ENCODE measurements around the gene TECTB.

Gene TECTB

DNA sequence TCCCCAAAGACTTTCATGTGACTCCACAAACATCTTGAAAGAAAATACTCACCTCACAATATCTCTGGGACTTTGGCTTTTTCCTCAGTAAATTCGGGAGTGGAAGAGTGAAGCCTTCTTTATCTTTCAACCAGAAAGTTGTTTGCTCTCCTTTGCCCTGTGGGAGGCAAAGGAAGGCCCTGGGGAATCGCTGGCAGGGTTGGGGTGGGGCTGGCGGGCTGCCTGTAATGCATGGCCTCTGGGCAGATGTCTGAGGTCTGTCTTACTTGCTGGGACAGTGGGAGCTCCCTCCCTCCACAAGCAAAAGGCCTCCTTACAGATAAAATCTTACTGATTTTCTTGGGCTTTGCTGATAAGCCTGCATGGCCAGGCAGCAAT, 24.9 kb downstream of the TECTB start:
- no peak for DNase-seq (ENCODE audit: low read depth)
- no peak overlapping the region for H3K4me3 ChIP-seq (ENCODE audit: control insufficient read depth, low read depth, low read length)
- TF ChIP-seq, protein P1, sequence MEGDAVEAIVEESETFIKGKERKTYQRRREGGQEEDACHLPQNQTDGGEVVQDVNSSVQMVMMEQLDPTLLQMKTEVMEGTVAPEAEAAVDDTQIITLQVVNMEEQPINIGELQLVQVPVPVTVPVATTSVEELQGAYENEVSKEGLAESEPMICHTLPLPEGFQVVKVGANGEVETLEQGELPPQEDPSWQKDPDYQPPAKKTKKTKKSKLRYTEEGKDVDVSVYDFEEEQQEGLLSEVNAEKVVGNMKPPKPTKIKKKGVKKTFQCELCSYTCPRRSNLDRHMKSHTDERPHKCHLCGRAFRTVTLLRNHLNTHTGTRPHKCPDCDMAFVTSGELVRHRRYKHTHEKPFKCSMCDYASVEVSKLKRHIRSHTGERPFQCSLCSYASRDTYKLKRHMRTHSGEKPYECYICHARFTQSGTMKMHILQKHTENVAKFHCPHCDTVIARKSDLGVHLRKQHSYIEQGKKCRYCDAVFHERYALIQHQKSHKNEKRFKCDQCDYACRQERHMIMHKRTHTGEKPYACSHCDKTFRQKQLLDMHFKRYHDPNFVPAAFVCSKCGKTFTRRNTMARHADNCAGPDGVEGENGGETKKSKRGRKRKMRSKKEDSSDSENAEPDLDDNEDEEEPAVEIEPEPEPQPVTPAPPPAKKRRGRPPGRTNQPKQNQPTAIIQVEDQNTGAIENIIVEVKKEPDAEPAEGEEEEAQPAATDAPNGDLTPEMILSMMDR (IDR thresholded peaks at IDR 0.05; ENCODE audit: control insufficient read depth, insufficient read depth, low read depth, low read length, missing control alignments), result no peak

- TF ChIP-seq, protein P1 (IDR thresholded peaks at IDR 0.05; ENCODE audit: control insufficient read depth, insufficient read depth, low read depth, low read length, missing control alignments), result no peak
- no peak for DNase-seq (ENCODE audit: low read depth)
- H3K4me3 ChIP-seq (ENCODE audit: control insufficient read depth, low read depth, low read length), result no peak overlapping the region
These were observed 28.3 kb downstream of the TECTB start for GRCh38 chr10:112311481-112311880.

DNA sequence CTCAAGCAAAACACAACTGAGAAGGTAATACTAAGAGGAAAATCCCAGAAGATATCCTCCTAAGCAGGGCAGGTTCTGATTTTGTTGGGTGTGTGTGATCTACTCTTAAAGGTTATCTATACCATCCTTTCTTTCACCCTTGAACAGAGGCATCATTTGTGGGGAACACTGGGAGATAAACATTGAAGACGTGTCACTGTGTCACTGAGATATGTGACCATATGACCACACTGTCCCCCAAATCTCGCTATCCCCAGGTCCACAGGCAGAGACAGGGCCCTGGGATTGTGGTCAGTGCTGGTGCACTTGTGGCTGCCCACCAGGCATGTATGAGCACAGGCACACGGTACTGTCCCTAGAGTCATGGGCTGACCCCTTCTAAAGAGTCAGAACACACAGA, 30.0 kb downstream of the TECTB start:
- H3K4me3 ChIP-seq (ENCODE audit: control insufficient read depth, low read depth, low read length), result no peak overlapping the region
- DNase-seq (ENCODE audit: low read depth), result no peak
- TF ChIP-seq, protein P1 (IDR thresholded peaks at IDR 0.05; ENCODE audit: control insufficient read depth, insufficient read depth, low read depth, low read length, missing control alignments), result no peak

GRCh38 chr10:112313911-112314310, 30.7 kb downstream of the TECTB start:
- TF ChIP-seq, protein P1 (IDR thresholded peaks at IDR 0.05; ENCODE audit: control insufficient read depth, insufficient read depth, low read depth, low read length, missing control alignments), result no peak
- no peak overlapping the region for H3K4me3 ChIP-seq (ENCODE audit: control insufficient read depth, low read depth, low read length)
- no peak for DNase-seq (ENCODE audit: low read depth)

DNA sequence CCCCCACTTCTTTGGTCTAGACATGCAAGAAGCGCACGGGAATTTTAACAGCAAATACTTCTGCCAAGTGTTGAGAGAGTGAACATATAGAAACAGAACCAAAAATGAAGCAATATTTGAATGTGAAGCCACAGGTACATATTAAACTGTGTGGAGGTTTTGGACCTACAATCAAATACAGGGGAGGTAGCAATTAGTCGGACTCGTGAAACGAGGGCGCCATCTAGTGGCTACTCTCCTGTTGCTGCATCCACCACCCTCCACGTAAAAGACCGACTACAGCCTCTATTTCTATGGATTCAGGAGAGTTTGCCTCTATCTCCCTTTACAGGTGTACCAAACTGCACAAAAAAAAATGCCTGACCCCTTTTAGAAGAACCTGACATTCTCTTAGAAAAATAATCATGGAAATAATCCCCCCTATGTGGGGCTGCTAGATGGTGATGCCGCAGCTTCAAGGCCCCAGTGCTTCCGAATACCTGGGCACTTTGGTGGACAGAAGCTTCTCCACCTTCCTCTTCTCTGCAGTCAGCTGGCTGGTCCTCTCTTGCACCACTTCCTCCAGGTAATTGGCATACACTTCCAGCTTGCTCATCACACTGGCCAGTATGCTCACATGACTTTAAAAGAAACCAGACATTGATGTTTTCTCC, 31.7 kb downstream of the TECTB start:
- no peak overlapping the region for H3K4me3 ChIP-seq (ENCODE audit: control insufficient read depth, low read depth, low read length)
- DNase-seq (ENCODE audit: low read depth), result no peak
- TF ChIP-seq, protein P1 (IDR thresholded peaks at IDR 0.05; ENCODE audit: control insufficient read depth, insufficient read depth, low read depth, low read length, missing control alignments), result peak; percentile 89

- no peak for DNase-seq (ENCODE audit: low read depth)
- TF ChIP-seq, protein P1 (IDR thresholded peaks at IDR 0.05; ENCODE audit: control insufficient read depth, insufficient read depth, low read depth, low read length, missing control alignments), result no peak
- H3K4me3 ChIP-seq (ENCODE audit: control insufficient read depth, low read depth, low read length), result no peak overlapping the region
These were observed 44.5 kb downstream of the TECTB start for GRCh38 chr10:112327678-112328077.

All from AG09309 (cell line).